22Rv1 (cell line): ENCODE results near the gene PARP11.

ENCODE experiments used
- CTCF ChIP-seq: fragments of 450-650 bp; IDR thresholded peaks from 2 replicates; pipeline ENCODE4 v1.5.1; 2017; ENCODE audit warnings: mild to moderate bottlenecking
- ZFX ChIP-seq: fragments of 450-650 bp; IDR thresholded peaks from 2 replicates; pipeline ENCODE4 v1.6.1; 2017; ENCODE audit warnings: antibody characterized with exemption, borderline replicate concordance

- TF ChIP-seq CTCF (no peak), ZFX (no peak)
Measured at GRCh38 chr12:3863756-3864155, 9.4 kb downstream of the PARP11 start.
